Vagina (tissue), 2 donors: ENCODE data around the gene MBNL3. TPM values are rescaled to one million over a fixed set of nuclear protein-coding genes. Genes with fewer than 3 reads are reported as not detected.

Experiments
- DNase-seq, 2 donors: peaks; one replicate each; pipeline ENCODE4 v3.0.0-alpha.2; 2017; ENCODE audit errors: extremely low spot score in 2 of 2
- H3K27ac ChIP-seq: fragments of 200-600 bp; sonication (generic); one replicate; pipeline ENCODE4 v1.5.1; 2019
- H3K27me3 ChIP-seq: fragments of 200-600 bp; sonication (generic); one replicate; pipeline ENCODE4 v1.5.1; 2019
- H3K36me3 ChIP-seq, 2 donors: fragments of 200-600 bp; sonication (generic); one replicate each; pipeline ENCODE4 v1.5.1; 2017 to 2019
- H3K4me1 ChIP-seq: fragments of 200-600 bp; sonication (generic); one replicate; pipeline ENCODE4 v1.5.1; 2019
- H3K4me3 ChIP-seq, 2 donors: fragments of 200-600 bp; sonication (generic); 1 replicate in 1 of 2; 2 replicates in 1 of 2; pipeline ENCODE4 v1.5.1; 2016 to 2019
- H3K9me3 ChIP-seq: fragments of 200-600 bp; sonication (generic); one replicate; pipeline ENCODE4 v1.5.1; 2019
- CTCF ChIP-seq, 3 experiments: fragments of 450-650 bp in 2 of 3; fragments of 200-600 bp in 1 of 3; sonication (generic) in 1 of 3; IDR thresholded peaks; one replicate each; pipeline ENCODE4 v1.5.1; 2017 to 2019; ENCODE audit warnings: antibody characterized with exemption in 3 of 3, mild to moderate bottlenecking in 2 of 3, moderate library complexity in 2 of 3
- POLR2A ChIP-seq, 2 donors: fragments of 450-650 bp; IDR thresholded peaks; one replicate each; pipeline ENCODE4 v1.6.1; 2017; ENCODE audit warnings: antibody characterized with exemption in 2 of 2, mild to moderate bottlenecking in 2 of 2, moderate library complexity in 2 of 2
- POLR2AphosphoS5 ChIP-seq, 2 donors: sonication (generic); formaldehyde crosslinking; IDR thresholded peaks; one replicate each; pipeline ENCODE4 v1.9.0; 2017; ENCODE audit warnings: antibody characterized with exemption in 2 of 2, mild to moderate bottlenecking in 2 of 2, low read depth in 1 of 2; ENCODE audit not compliant: insufficient read depth in 1 of 2
- intact Hi-C: fragments of 100-400 bp; cut with DNase I; formaldehyde crosslinking; loops from one replicate; pipeline ENCODE4 v1.15.1; 2023
- total RNA-seq: library from RNA; depleted of rRNA; stranded (reverse); fragments of >200 nt; gene quantifications from one replicate; pipeline ENCODE4 v1.2.3, GENCODE V29; 2016

MBNL3 gene
- total RNA-seq, 1 donor from 2014 or later: 10.1 TPM

- DNase-seq: no peak
- peak overlapping the region; percentile 46 to 57 for H3K4me3 ChIP-seq
- no peaks in the 10 kb centered on the region for H3K9me3 ChIP-seq
- intact Hi-C loops: no loop called here
- H3K36me3 ChIP-seq: no peaks in the 10 kb centered on the region
- H3K4me1 ChIP-seq: no peaks in the 10 kb centered on the region
- no peak for TF ChIP-seq POLR2AphosphoS5 (IDR thresholded peaks at IDR 0.05; ENCODE audit: insufficient read depth in 1 of 2, low read depth in 1 of 2)
- TF ChIP-seq POLR2A (IDR thresholded peaks at IDR 0.05): no peak
- no peak for TF ChIP-seq CTCF (IDR thresholded peaks at IDR 0.05)
- no peaks in the 10 kb centered on the region for H3K27me3 ChIP-seq
- H3K27ac ChIP-seq: peak overlapping the region; percentile 54
Measured at GRCh38 chrX:132488180-132488705, 595 bp downstream of the MBNL3 start.

GRCh38 chrX:132486599-132487178 lies 2.1 kb downstream of the MBNL3 start:
- H3K27me3 ChIP-seq: no peaks in the 10 kb centered on the region
- no peaks in the 10 kb centered on the region for H3K4me1 ChIP-seq
- DNase-seq: no peak
- intact Hi-C loops: no loop called here
- no peaks in the 10 kb centered on the region for H3K36me3 ChIP-seq
- H3K9me3 ChIP-seq: no peaks in the 10 kb centered on the region
- TF ChIP-seq POLR2A (IDR thresholded peaks at IDR 0.05): no peak
- no peak for TF ChIP-seq POLR2AphosphoS5 (IDR thresholded peaks at IDR 0.05; ENCODE audit: insufficient read depth in 1 of 2, low read depth in 1 of 2)
- no peak for TF ChIP-seq CTCF (IDR thresholded peaks at IDR 0.05)
- H3K4me3 ChIP-seq: no peak overlapping the region
- no peak overlapping the region for H3K27ac ChIP-seq

- H3K4me1 ChIP-seq: peaks cover 19% of the 10 kb centered on the region
Measured at GRCh38 chrX:132483951-132484350, 4.9 kb downstream of the MBNL3 start.

GRCh38 chrX:132483488-132483887 lies 5.3 kb downstream of the MBNL3 start:
- TF ChIP-seq POLR2A (IDR thresholded peaks at IDR 0.05) (no peak), POLR2AphosphoS5 (IDR thresholded peaks at IDR 0.05; ENCODE audit: insufficient read depth in 1 of 2, low read depth in 1 of 2) (no peak), CTCF (IDR thresholded peaks at IDR 0.05) (no peak)
- H3K4me1 ChIP-seq: peaks cover 19% of the 10 kb centered on the region
- intact Hi-C loops: no loop called here
- H3K36me3 ChIP-seq: no peaks in the 10 kb centered on the region
- DNase-seq: no peak
- no peaks in the 10 kb centered on the region for H3K9me3 ChIP-seq
- no peak overlapping the region for H3K27ac ChIP-seq
- no peak overlapping the region for H3K4me3 ChIP-seq
- no peaks in the 10 kb centered on the region for H3K27me3 ChIP-seq

More at GRCh38 chrX:132483951-132484350, 4.9 kb downstream of the MBNL3 start:
- H3K4me3 ChIP-seq: no peak overlapping the region
- no peaks in the 10 kb centered on the region for H3K36me3 ChIP-seq
- H3K27me3 ChIP-seq: no peaks in the 10 kb centered on the region
- no peak for DNase-seq
- intact Hi-C loops: no loop called here
- no peaks in the 10 kb centered on the region for H3K9me3 ChIP-seq
- H3K27ac ChIP-seq: no peak overlapping the region
- TF ChIP-seq POLR2AphosphoS5 (IDR thresholded peaks at IDR 0.05; ENCODE audit: insufficient read depth in 1 of 2, low read depth in 1 of 2) (no peak), POLR2A (IDR thresholded peaks at IDR 0.05) (no peak), CTCF (IDR thresholded peaks at IDR 0.05) (no peak)

- DNase-seq: no peak
- no peak overlapping the region for H3K27ac ChIP-seq
- intact Hi-C loops: no loop called here
- no peaks in the 10 kb centered on the region for H3K36me3 ChIP-seq
- H3K4me1 ChIP-seq: peaks cover 19% of the 10 kb centered on the region
- H3K9me3 ChIP-seq: no peaks in the 10 kb centered on the region
- TF ChIP-seq POLR2A (IDR thresholded peaks at IDR 0.05): no peak
- no peak for TF ChIP-seq POLR2AphosphoS5 (IDR thresholded peaks at IDR 0.05; ENCODE audit: insufficient read depth in 1 of 2, low read depth in 1 of 2)
- no peak for TF ChIP-seq CTCF (IDR thresholded peaks at IDR 0.05)
- H3K4me3 ChIP-seq: no peak overlapping the region
- H3K27me3 ChIP-seq: no peaks in the 10 kb centered on the region
Measured at GRCh38 chrX:132482632-132483031, 6.2 kb downstream of the MBNL3 start.
